Activated CD8-positive, alpha-beta memory T cell treated with anti-CD3 and anti-CD28 coated beads, Interleukin-2, amount 50 U/mL, for 4 hours (primary cell): ENCODE measurements around the gene EIF1.
A peak's percentile ranks its signal among the peaks of the same experiment; 100 is the strongest.
"Not testable (repeated sequence)": the region's sequence is repeated elsewhere in the genome, so short reads cannot be mapped to it uniquely, and the experiment has no call there.

ENCODE experiments used
- DNase-seq: peaks from one replicate; pipeline ENCODE4 v3.0.0-alpha.2; 2020

The EIF1 gene

GRCh38 chr17:41656249-41657023, 32.2 kb upstream of the EIF1 start:
- DNase-seq: no peak

- no peak for DNase-seq
Observed at GRCh38 chr17:41657176-41657754, 31.4 kb upstream of the EIF1 start.

- no peak for DNase-seq
Observed at GRCh38 chr17:41657936-41658335, 30.7 kb upstream of the EIF1 start.

- no peak for DNase-seq
Observed at GRCh38 chr17:41658846-41659245, 29.8 kb upstream of the EIF1 start.

- DNase-seq: no peak
Observed at GRCh38 chr17:41659427-41660212, 29.1 kb upstream of the EIF1 start.

- DNase-seq: no peak
Observed at GRCh38 chr17:41660221-41660711, 28.4 kb upstream of the EIF1 start.

GRCh38 chr17:41663451-41664171, 25.1 kb upstream of the EIF1 start:
- DNase-seq: no peak

GRCh38 chr17:41664172-41664457, 24.6 kb upstream of the EIF1 start:
- no peak for DNase-seq

GRCh38 chr17:41664587-41665565, 23.8 kb upstream of the EIF1 start:
- DNase-seq: no peak

- DNase-seq: peak; percentile 88
Observed at GRCh38 chr17:41665566-41666236, 23.0 kb upstream of the EIF1 start.

GRCh38 chr17:41666237-41666641, 22.4 kb upstream of the EIF1 start:
- peak; percentile 51 for DNase-seq

GRCh38 chr17:41666708-41667279, 21.9 kb upstream of the EIF1 start:
- peak; percentile 90 for DNase-seq

- no peak for DNase-seq
Observed at GRCh38 chr17:41667280-41668041, 21.2 kb upstream of the EIF1 start.

- no peak for DNase-seq
Observed at GRCh38 chr17:41672153-41672552, 16.5 kb upstream of the EIF1 start.

- DNase-seq: not testable (repeated sequence)
Observed at GRCh38 chr17:41675157-41676057, 13.3 kb upstream of the EIF1 start.

GRCh38 chr17:41676058-41676419, 12.6 kb upstream of the EIF1 start:
- DNase-seq: no peak

GRCh38 chr17:41678411-41678906, 10.2 kb upstream of the EIF1 start:
- DNase-seq: no peak

GRCh38 chr17:41678907-41679739, 9.6 kb upstream of the EIF1 start:
- peak; percentile 37 for DNase-seq
